GM12878 (cell line): ENCODE measurements around the gene SSH3. TPM values are rescaled to one million over a fixed set of nuclear protein-coding genes. Genes with fewer than 3 reads are reported as not detected.

Experiments
- ATAC-seq: fragments of 200-7000 bp; cut with Tn5 transposase; 3 replicates; pipeline ENCODE4 v1.9.1; 2020; ENCODE audit warnings: mild to moderate bottlenecking, moderate library complexity
- BruUV-seq: library from RNA; stranded (reverse); fragments of 400-500 nt; replicated peaks from 2 replicates; lab custom pipeline; 2021; lab: Mats Ljungman, UMichigan
- CTCF ChIA-PET: fragments of 300-600 bp; sonication (Branson Sonifier 250); formaldehyde crosslinking; extraction: SDS; loops from one replicate; lab custom pipeline; 2021; ENCODE audit warnings: inconsistent platforms; lab: Yijun Ruan, JAX
- POLR2A ChIA-PET: fragments of 350-600 bp; formaldehyde crosslinking; extraction: SDS; loops from one replicate; lab custom pipeline; 2021; ENCODE audit warnings: inconsistent platforms; lab: Charles Lee
- RAD21 ChIA-PET: fragments of 300-600 bp; sonication (Branson Sonifier 250); formaldehyde crosslinking; loops from one replicate; lab custom pipeline; 2023; ENCODE audit warnings: antibody characterized with exemption; ENCODE audit not compliant: unreplicated experiment; lab: Charles Lee
- SMC1A ChIA-PET: fragments of 300-600 bp; sonication (Branson Sonifier 250); formaldehyde crosslinking; loops from one replicate; lab custom pipeline; 2023; ENCODE audit not compliant: unreplicated experiment, uncharacterized antibody; lab: Charles Lee
- DNase-seq: peaks from one replicate; pipeline ENCODE4 v3.0.0-alpha.2; 2011; ENCODE audit warnings: low read depth, low spot score
- FAIRE-seq: peaks from 3 replicates; lab custom pipeline; 2011; peaks lifted over from hg19 to GRCh38; lab: Jason Lieb, UNC
- H2AFZ ChIP-seq: 2 replicates; pipeline ENCODE4 v1.6.0; 2011; ENCODE audit warnings: low read depth, low read length, control low read depth; ENCODE audit not compliant: control insufficient read depth
- H3K27ac ChIP-seq: 2 replicates; pipeline ENCODE4 v1.5.1; 2011; ENCODE audit warnings: control low read depth; ENCODE audit not compliant: control insufficient read depth, insufficient read depth
- H3K27me3 ChIP-seq, 2 experiments: replicated peaks in 1 of 2; 2 replicates each; pipeline versions ENCODE4 v1.6.0 to v1.6.1; 2011; ENCODE audit warnings: low read length in 1 of 2; ENCODE audit not compliant: control insufficient read depth in 2 of 2, insufficient read depth in 2 of 2
- H3K36me3 ChIP-seq, 2 experiments: 2 replicates each; pipeline ENCODE4 v1.5.1; 2011; ENCODE audit warnings: low read length in 1 of 2; ENCODE audit not compliant: control insufficient read depth in 2 of 2, insufficient read depth in 2 of 2
- H3K4me1 ChIP-seq: 2 replicates; pipeline ENCODE4 v1.6.1; 2011; ENCODE audit warnings: mild to moderate bottlenecking, low read length, moderate library complexity, mixed read lengths; ENCODE audit not compliant: control insufficient read depth, insufficient read depth
- H3K4me2 ChIP-seq: 2 replicates; pipeline ENCODE4 v1.6.0; 2011; ENCODE audit warnings: control low read depth; ENCODE audit not compliant: control insufficient read depth, insufficient read depth
- H3K4me3 ChIP-seq: fragments of 200-600 bp; sonication (generic); 2 replicates; pipeline ENCODE4 v1.5.1; 2016
- H3K79me2 ChIP-seq: 2 replicates; pipeline ENCODE4 v1.6.0; 2011; ENCODE audit warnings: low read length; ENCODE audit not compliant: control insufficient read depth, insufficient read depth
- H3K9ac ChIP-seq: 2 replicates; pipeline ENCODE4 v1.8.0; 2011; ENCODE audit warnings: low read length, control low read depth, mixed read lengths; ENCODE audit not compliant: control insufficient read depth, insufficient read depth
- H3K9me3 ChIP-seq: replicated peaks from 3 replicates; pipeline ENCODE4 v1.5.1; 2011; ENCODE audit warnings: mild to moderate bottlenecking, low read length; ENCODE audit not compliant: control insufficient read depth, insufficient read depth
- H4K20me1 ChIP-seq: 2 replicates; pipeline ENCODE4 v1.6.0; 2011; ENCODE audit not compliant: control insufficient read depth, insufficient read depth
- BACH1 ChIP-seq: fragments of 450-650 bp; IDR thresholded peaks from 2 replicates; pipeline ENCODE4 v1.6.1; 2017; ENCODE audit warnings: mild to moderate bottlenecking, borderline replicate concordance
- CBFB ChIP-seq: IDR thresholded peaks from 2 replicates; pipeline ENCODE4 v1.6.1; 2016; ENCODE audit warnings: antibody characterized with exemption, low read depth
- CEBPB ChIP-seq, 2 experiments: fragments of 150-350 bp in 1 of 2; IDR thresholded peaks; 2 replicates each; pipeline ENCODE4 v1.6.1; 2012 to 2014; ENCODE audit warnings: low read depth in 2 of 2, low read length in 2 of 2, borderline replicate concordance in 1 of 2, inconsistent platforms in 1 of 2
- EP300 ChIP-seq, 2 experiments: fragments of 150-350 bp in 1 of 2; IDR thresholded peaks; 2 replicates each; pipeline ENCODE4 v1.6.1; 2011 to 2012; ENCODE audit warnings: low read depth in 2 of 2, low read length in 2 of 2, borderline replicate concordance in 1 of 2, improper control_type of control experiment in 1 of 2, inconsistent platforms in 1 of 2; ENCODE audit not compliant: control insufficient read depth in 1 of 2
- ETV6 ChIP-seq, 2 experiments: fragments of 450-650 bp in 1 of 2; IDR thresholded peaks in 1 of 2; conservative IDR thresholded peaks in 1 of 2; 2 replicates each; pipeline ENCODE4 v1.6.1; 2014; ENCODE audit warnings: antibody characterized with exemption in 1 of 2, borderline replicate concordance in 1 of 2, low read depth in 1 of 2, mild to moderate bottlenecking in 1 of 2, moderate library complexity in 1 of 2
- FOXM1 ChIP-seq: IDR thresholded peaks from 2 replicates; pipeline ENCODE4 v1.6.1; 2012; ENCODE audit warnings: low read depth, mild to moderate bottlenecking, inconsistent platforms, low read length, moderate library complexity
- LARP7 ChIP-seq: fragments of 450-650 bp; IDR thresholded peaks from 2 replicates; pipeline ENCODE4 v1.6.1; 2017; ENCODE audit warnings: mild to moderate bottlenecking
- MXI1 ChIP-seq: fragments of 150-350 bp; IDR thresholded peaks from 2 replicates; pipeline ENCODE4 v1.6.1; 2011; ENCODE audit warnings: low read depth, mild to moderate bottlenecking, inconsistent platforms, low read length, improper control_type of control experiment
- PAX8 ChIP-seq: fragments of 450-650 bp; IDR thresholded peaks from 2 replicates; pipeline ENCODE4 v1.6.1; 2017; ENCODE audit warnings: mild to moderate bottlenecking, moderate library complexity
- RAD51 ChIP-seq: fragments of 450-650 bp; IDR thresholded peaks from 2 replicates; pipeline ENCODE4 v1.6.1; 2016; ENCODE audit warnings: moderate library complexity, mild to moderate bottlenecking, inconsistent platforms
- RELA ChIP-seq: fragments of 450-650 bp; IDR thresholded peaks from 2 replicates; pipeline ENCODE4 v1.8.0; 2014; ENCODE audit warnings: borderline replicate concordance; ENCODE audit not compliant: partially characterized antibody
- SMAD1 ChIP-seq: fragments of 450-650 bp; IDR thresholded peaks from 2 replicates; pipeline ENCODE4 v1.6.1; 2018; ENCODE audit warnings: mild to moderate bottlenecking, low read depth; ENCODE audit not compliant: partially characterized antibody
- SMC3 ChIP-seq: IDR thresholded peaks from 2 replicates; pipeline ENCODE4 v1.6.1; 2011; ENCODE audit warnings: low read length, improper control_type of control experiment, borderline replicate concordance
- SPI1 ChIP-seq: IDR thresholded peaks from 2 replicates; pipeline ENCODE4 v1.6.1; 2011; ENCODE audit warnings: low read depth, mild to moderate bottlenecking, low read length, moderate library complexity, borderline replicate concordance; ENCODE audit not compliant: insufficient read depth
- SUPT20H ChIP-seq: IDR thresholded peaks from 2 replicates; pipeline ENCODE4 v1.6.1; 2011; ENCODE audit warnings: low read depth, mild to moderate bottlenecking, low read length, moderate library complexity, borderline replicate concordance; ENCODE audit not compliant: control insufficient read depth
- TARDBP ChIP-seq: IDR thresholded peaks from 2 replicates; pipeline ENCODE4 v1.6.1; 2016; ENCODE audit warnings: borderline replicate concordance
- YY1 ChIP-seq: IDR thresholded peaks from 2 replicates; pipeline ENCODE4 v1.6.1; 2011; ENCODE audit warnings: low read depth, mild to moderate bottlenecking, low read length
- WGBS: methylation state at CpG from one replicate; pipeline ENCODE4 v1.1.6; 2016; ENCODE audit warnings: low lambda C conversion rate; ENCODE audit not compliant: insufficient replicate concordance, insufficient coverage; ENCODE audit errors: missing lambda C conversion rate; 5-methylcytosine and 5-hydroxymethylcytosine counted together
- in situ Hi-C: fragments of 300-500 bp; cut with MboI; formaldehyde crosslinking; loops from 9 replicates; pipeline ENCODE4 v1.14.3; 2018; ENCODE audit warnings: mixed read lengths
- intact Hi-C: fragments of 100-400 bp; cut with micrococcal nuclease; formaldehyde crosslinking; loops from one replicate; pipeline ENCODE4 v1.14.2; 2022; ENCODE audit not compliant: unreplicated experiment
- polyA plus RNA-seq, 11 experiments: library from polyadenylated mRNA; depleted of rRNA in 4 of 11; unstranded in 6 of 11; stranded (reverse) in 5 of 11; fragments of >200 nt; fragmentation: Nextera tagmentation in 4 of 11; fragmentation: Illumina TruSeq in 1 of 11; extraction: Ambion mirVana in 4 of 11; extraction: Trizol in 1 of 11; gene quantifications; 1 replicate in 1 of 11; 2 replicates in 10 of 11; pipeline versions ENCODE4 v1.2.1 to v1.2.3, GENCODE V29; 2011 to 2016; ENCODE audit warnings: inconsistent platforms in 2 of 11, missing spikeins in 2 of 11, low read depth in 1 of 11
- total RNA-seq, 4 experiments: library from RNA; depleted of rRNA in 3 of 4; stranded (reverse); fragments of >200 nt in 3 of 4; fragmentation: Illumina TruSeq in 1 of 4; extraction: Trizol in 1 of 4; gene quantifications; 2 replicates each; pipeline versions ENCODE4 v1.2.1 to v1.2.3, GENCODE V29; 2013 to 2021

Gene SSH3
- total and polyA plus RNA-seq, 10 of the 15 experiments (the other 5 are each of a cell fraction or from before 2014, with no cell fraction given): 0.05 to 0.83 (median 0.28) TPM; not detected in 3

DNA sequence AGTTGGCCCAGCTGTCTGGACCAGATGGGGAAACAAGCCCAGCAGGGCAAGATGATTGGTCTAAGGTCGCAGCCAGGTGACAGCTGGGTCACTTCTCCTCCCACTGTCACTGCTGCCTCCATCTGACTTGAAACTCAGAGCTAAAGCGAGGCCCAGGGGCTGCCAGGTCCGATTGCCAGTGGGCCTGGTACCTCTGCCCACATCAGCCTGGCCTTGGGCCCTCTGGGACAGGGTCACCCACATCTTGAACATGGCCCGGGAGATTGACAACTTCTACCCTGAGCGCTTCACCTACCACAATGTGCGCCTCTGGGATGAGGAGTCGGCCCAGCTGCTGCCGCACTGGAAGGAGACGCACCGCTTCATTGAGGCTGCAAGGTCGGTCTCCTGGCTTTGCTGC lies 5.8 kb downstream of the SSH3 start:
- 72% methylated on average over 11 of the region's 11 CpGs for WGBS
- H3K27me3 ChIP-seq: no peaks in the 10 kb centered on the region
- no peaks in the 10 kb centered on the region for H3K4me1 ChIP-seq
- BruUV-seq: no TSS peak
- FAIRE-seq: no peak
- ATAC-seq: no peak
- no peaks in the 10 kb centered on the region for H3K36me3 ChIP-seq
- H3K4me3 ChIP-seq: no peak overlapping the region
- no peak overlapping the region for H3K9ac ChIP-seq
- RAD21 ChIA-PET: no interaction called here
- POLR2A ChIA-PET: no interaction called here
- H3K27ac ChIP-seq: no peak overlapping the region
- TF ChIP-seq PAX8: no peak
- no peak for TF ChIP-seq TARDBP
- no peak for TF ChIP-seq SMC3
- TF ChIP-seq YY1: no peak
- no peak for TF ChIP-seq SMAD1
- no peak for TF ChIP-seq SPI1
- TF ChIP-seq SUPT20H: no peak
- no peak for TF ChIP-seq CBFB
- no peak for TF ChIP-seq BACH1
- TF ChIP-seq LARP7: no peak
- TF ChIP-seq EP300 (IDR thresholded peaks at IDR 0.05; ENCODE audit: borderline replicate concordance in 1 of 2, control insufficient read depth in 1 of 2, low read depth in 2 of 2, low read length in 2 of 2): no peak
- no peak for TF ChIP-seq MXI1
- no peak for TF ChIP-seq FOXM1
- no peak for TF ChIP-seq ETV6 (conservative IDR thresholded peaks at IDR 0.05 in 1 of 2, IDR thresholded peaks at IDR 0.05 in 1 of 2; ENCODE audit: borderline replicate concordance in 1 of 2, low read depth in 1 of 2)
- TF ChIP-seq RELA: no peak
- TF ChIP-seq RAD51: no peak
- no peak for TF ChIP-seq CEBPB (IDR thresholded peaks at IDR 0.05; ENCODE audit: borderline replicate concordance in 1 of 2, low read depth in 2 of 2, low read length in 2 of 2)
- SMC1A ChIA-PET: interaction anchor here (1.2 kb wide), 1 partner anchor 42 kb away, joined by 3 read pairs; no protein-coding TSS in a partner anchor
- no peaks in the 10 kb centered on the region for H3K9me3 ChIP-seq
- no peak overlapping the region for H3K4me2 ChIP-seq
- DNase-seq: no peak
- in situ Hi-C loops: no loop called here
- CTCF ChIA-PET: interaction anchor here (1.0 kb wide), 1 partner anchor 8 kb away, joined by 4 read pairs; no protein-coding TSS in a partner anchor
- intact Hi-C loops: no loop called here
- H4K20me1 ChIP-seq: no peaks in the 10 kb centered on the region
- no peak overlapping the region for H2AFZ ChIP-seq
- H3K79me2 ChIP-seq: no peaks in the 10 kb centered on the region
